ENCODE results near the gene OR4Q2.
"Not testable (repeated sequence)": the region's sequence is repeated elsewhere in the genome, so short reads cannot be mapped to it uniquely, and the experiment has no call there.

OR4Q2 gene

DNA sequence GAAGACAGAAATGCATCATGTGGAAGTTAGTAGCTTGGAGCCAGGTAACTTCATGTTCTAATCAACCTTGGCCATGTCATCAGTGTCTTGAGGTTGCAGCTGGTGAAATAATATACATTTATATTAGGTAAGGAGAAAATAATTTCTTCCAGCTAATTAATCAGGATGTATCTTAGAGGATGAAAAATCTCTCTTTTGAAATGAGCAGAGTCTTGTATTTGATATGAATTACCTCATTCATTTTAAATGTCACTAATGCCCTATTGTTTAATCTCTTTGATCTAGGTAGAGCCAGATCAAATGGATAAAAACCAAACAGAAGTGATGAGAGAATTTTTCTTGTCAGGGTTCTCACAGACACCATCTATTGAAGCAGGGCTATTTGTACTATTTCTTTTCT lies at the start of gene OR4Q2:
Gene OR4Q2, plus strand, starts transcription at position 301 of the 400 bp plus-strand sequence.
- no peaks in the 10 kb centered on the region for H3K9me3 Mint-ChIP-seq
- H3K27me3 Mint-ChIP-seq, result no peaks in the 10 kb centered on the region
- H3K36me3 Mint-ChIP-seq (ENCODE audit: low read depth), result no peaks in the 10 kb centered on the region
- peaks cover 6% of the 10 kb centered on the region for H3K4me1 Mint-ChIP-seq (ENCODE audit: low read depth)
- H3K4me3 Mint-ChIP-seq, result no peak within 1 kb of the TSS
- no peak within 1 kb of the TSS for H3K27ac Mint-ChIP-seq
- intact Hi-C loops (cut with micrococcal nuclease), result no loop called here

DNA sequence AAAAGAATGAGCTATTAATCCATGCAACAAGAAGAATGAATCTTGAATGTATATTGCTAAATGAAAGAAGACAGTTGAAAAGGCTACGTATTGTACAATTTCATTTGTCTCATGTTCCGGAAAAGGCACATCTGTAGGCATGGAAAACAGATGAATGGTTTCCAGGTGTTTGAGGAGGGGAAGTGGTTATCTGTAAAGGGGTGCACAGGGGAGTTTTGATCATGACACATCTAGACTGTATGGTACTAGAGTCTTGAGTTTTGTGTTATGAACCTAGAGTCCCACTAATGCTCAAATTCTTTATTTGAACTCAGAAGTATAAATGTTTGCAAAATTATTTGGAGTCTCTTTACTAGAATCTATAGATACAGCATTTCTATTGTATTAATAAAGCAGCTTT lies 32.2 kb upstream of the OR4Q2 start:
- H3K27ac Mint-ChIP-seq; intact Hi-C loops (cut with micrococcal nuclease); H3K27me3 Mint-ChIP-seq; H3K4me1 Mint-ChIP-seq (ENCODE audit: low read depth); H3K9me3 Mint-ChIP-seq; H3K36me3 Mint-ChIP-seq (ENCODE audit: low read depth); H3K4me3 Mint-ChIP-seq: not testable (repeated sequence)

DNA sequence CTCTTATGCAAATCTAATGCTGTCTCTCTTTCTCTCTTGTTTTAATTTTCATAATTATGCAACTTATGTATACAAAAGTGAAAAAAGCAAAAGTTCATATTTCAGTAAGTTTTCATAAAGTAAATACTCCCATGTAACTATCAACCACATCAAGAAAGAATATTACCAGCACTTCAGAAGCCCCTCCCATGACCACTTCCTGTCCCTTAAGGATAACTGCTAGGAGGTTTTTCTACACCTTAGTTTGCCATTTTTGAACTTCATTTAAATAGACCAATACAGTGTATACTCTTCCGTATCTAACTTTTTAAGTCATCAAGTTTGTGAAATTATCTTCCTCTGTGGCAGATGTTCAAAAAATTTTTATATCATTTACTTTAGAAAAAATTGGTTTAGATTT lies 27.1 kb upstream of the OR4Q2 start:
- Mint-ChIP-seq H3K27ac (no peak overlapping the region), H3K9me3 (no peaks in the 10 kb centered on the region), H3K27me3 (no peaks in the 10 kb centered on the region), H3K4me3 (no peak overlapping the region), H3K36me3 (ENCODE audit: low read depth) (no peaks in the 10 kb centered on the region), H3K4me1 (ENCODE audit: low read depth) (no peaks in the 10 kb centered on the region)
- intact Hi-C loops (cut with micrococcal nuclease), result no loop called here

DNA sequence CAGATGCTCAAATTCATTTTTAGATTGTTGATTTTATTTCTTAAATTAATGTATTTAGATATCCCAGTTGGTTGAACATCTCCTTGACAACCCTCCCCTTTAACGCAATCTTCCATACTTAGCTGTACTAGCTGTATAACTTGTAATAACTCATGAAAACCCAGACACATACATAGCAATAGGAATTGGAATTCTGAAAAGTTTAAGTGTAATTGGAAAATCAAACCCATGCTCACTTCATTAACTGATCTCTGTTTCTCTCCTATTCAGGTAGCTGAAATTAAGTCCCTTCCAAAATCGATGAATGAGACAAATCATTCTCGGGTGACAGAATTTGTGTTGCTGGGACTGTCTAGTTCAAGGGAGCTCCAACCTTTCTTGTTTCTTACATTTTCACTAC lies 26.7 kb upstream of the OR4Q2 start, which contains the start of gene OR4K15:
Gene OR4K15, plus strand, starts transcription at position 301 of the 400 bp plus-strand sequence. Its CDS starts 0 bp downstream, at position 301.
- Mint-ChIP-seq H3K4me1 (ENCODE audit: low read depth) (no peaks in the 10 kb centered on the region), H3K36me3 (ENCODE audit: low read depth) (no peaks in the 10 kb centered on the region), H3K9me3 (no peaks in the 10 kb centered on the region), H3K27me3 (no peaks in the 10 kb centered on the region), H3K4me3 (no peak within 1 kb of the TSS), H3K27ac (no peak within 1 kb of the TSS)
- intact Hi-C loops (cut with micrococcal nuclease), result no loop called here

DNA sequence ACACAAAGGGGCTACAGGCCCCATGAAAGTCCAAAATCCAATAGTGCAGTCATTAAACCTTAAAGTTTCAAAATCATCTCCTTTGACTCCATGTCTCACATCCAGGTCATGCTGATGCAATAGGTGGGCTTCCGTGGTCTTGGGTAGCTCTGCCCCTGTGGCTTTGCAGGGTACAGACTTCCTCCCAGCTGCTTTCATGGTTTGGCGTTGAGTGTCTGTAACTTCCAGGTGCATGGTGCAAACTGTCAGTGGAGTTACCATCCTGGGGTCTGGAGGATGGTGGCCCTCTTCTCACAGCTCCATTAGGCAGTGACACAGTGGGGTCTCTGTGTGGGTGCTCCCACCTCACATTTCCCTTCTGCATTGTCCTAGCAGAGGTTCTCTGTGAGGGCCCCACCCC lies 8.5 kb upstream of the OR4Q2 start:
- Mint-ChIP-seq H3K27ac (no peak overlapping the region), H3K27me3 (peaks cover 2% of the 10 kb centered on the region), H3K9me3 (peaks cover 34% of the 10 kb centered on the region), H3K36me3 (ENCODE audit: low read depth) (no peaks in the 10 kb centered on the region), H3K4me1 (ENCODE audit: low read depth) (no peaks in the 10 kb centered on the region), H3K4me3 (no peak overlapping the region)
- intact Hi-C loops (cut with micrococcal nuclease), result no loop called here

DNA sequence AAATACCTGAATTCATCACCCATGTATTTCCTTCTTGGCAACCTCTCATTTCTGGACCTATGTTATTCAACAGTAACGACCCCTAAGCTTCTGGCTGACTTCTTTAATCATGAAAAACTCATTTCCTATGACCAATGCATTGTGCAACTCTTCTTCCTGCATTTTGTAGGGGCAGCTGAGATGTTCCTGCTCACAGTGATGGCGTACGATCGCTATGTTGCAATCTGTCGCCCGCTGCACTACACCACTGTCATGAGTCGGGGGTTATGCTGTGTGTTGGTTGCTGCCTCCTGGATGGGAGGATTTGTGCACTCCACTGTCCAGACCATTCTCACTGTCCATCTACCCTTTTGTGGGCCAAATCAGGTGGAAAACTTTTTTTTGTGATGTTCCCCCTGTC lies 356 bp downstream of the OR4Q2 start:
- no peaks in the 10 kb centered on the region for H3K36me3 Mint-ChIP-seq (ENCODE audit: low read depth)
- intact Hi-C loops (cut with micrococcal nuclease), result no loop called here
- H3K4me3 Mint-ChIP-seq, result no peak overlapping the region
- no peaks in the 10 kb centered on the region for H3K27me3 Mint-ChIP-seq
- H3K4me1 Mint-ChIP-seq (ENCODE audit: low read depth), result peaks cover 6% of the 10 kb centered on the region
- peaks cover 4% of the 10 kb centered on the region for H3K9me3 Mint-ChIP-seq
- H3K27ac Mint-ChIP-seq, result no peak overlapping the region

DNA sequence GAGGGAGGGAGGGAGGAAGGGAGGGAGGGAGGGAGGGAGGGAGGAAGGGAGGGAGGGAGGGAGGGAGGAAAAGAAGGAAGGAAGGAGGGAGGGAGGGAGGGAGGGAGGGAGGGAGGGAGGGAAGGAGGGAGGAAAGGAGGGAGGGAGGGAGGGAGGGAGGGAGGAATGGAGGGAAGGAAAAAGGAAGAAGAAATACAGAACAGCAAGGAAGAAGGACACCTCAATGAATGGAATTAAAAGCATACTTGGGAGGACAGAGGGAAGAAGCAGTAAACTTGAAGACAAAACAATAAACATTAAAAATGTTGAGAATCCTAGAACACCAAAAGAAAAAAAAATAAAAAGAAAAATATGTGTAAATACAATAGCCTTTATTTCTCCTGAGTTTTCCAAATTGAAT lies 6.2 kb downstream of the OR4Q2 start:
- peaks cover 13% of the 10 kb centered on the region for H3K9me3 Mint-ChIP-seq
- no peak overlapping the region for H3K4me3 Mint-ChIP-seq
- no peaks in the 10 kb centered on the region for H3K27me3 Mint-ChIP-seq
- no peak overlapping the region for H3K27ac Mint-ChIP-seq
- no peaks in the 10 kb centered on the region for H3K36me3 Mint-ChIP-seq (ENCODE audit: low read depth)
- H3K4me1 Mint-ChIP-seq (ENCODE audit: low read depth), result no peaks in the 10 kb centered on the region
- intact Hi-C loops (cut with micrococcal nuclease), result no loop called here

DNA sequence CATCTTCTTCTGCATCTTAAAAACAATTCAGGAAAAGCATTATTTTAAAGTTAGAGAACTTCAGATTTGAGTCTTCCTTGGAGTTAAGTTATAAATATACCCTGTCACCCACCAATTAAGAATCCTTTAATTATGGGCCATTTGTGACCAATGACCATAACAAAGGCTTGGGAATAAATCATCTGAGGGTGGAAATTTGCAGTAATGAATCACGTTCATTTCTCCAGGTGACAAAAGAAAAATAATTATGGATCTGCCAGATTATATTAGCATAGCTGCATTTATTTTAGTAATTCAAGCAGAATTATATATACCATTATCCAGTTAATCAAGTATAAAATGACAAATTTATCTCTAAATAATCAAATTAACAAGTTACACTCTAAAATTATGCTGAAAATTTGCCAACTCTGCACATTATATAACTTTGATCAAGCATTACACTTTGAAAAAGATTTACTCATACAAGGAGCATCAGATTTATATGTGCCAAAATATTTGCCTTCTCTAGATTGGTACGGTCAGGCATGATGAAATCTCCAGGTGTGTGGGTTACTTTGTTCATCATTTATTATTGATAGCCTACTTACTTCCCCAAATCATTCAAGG lies 17.4 kb downstream of the OR4Q2 start, which contains the start of gene OR4K14:
Gene OR4K14, minus strand, starts transcription at position 51 of the 609 bp plus-strand sequence. CDS start 4,114 bp downstream, outside the sequence.
- Mint-ChIP-seq H3K27ac (no peak within 1 kb of the TSS), H3K4me3 (no peak within 1 kb of the TSS), H3K9me3 (peaks cover 6% of the 10 kb centered on the region), H3K27me3 (no peaks in the 10 kb centered on the region), H3K4me1 (ENCODE audit: low read depth) (no peaks in the 10 kb centered on the region), H3K36me3 (ENCODE audit: low read depth) (no peaks in the 10 kb centered on the region)
- intact Hi-C loops (cut with micrococcal nuclease), result no loop called here

DNA sequence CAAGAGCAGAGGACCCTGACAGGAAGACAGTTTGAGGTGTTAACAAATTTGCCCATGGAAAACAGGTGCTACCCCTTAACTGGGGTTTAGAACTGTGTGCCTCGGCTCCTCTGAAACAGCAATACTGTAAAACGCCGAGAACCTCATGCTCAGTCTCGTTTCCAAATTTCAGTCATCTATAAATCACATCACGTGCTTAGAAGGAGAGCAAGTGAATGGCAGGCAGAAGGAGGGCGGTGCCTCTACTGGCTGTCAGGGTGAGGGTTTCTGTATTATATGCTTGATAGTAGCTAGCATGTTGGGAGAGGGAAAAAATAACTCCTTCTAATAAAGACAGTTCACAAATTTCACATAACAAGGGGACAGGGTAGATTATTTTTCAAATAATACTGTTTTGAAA lies 29.1 kb downstream of the OR4Q2 start:
- Mint-ChIP-seq H3K36me3 (ENCODE audit: low read depth) (no peaks in the 10 kb centered on the region), H3K4me1 (ENCODE audit: low read depth) (no peaks in the 10 kb centered on the region), H3K4me3 (no peak overlapping the region), H3K27ac (no peak overlapping the region), H3K27me3 (no peaks in the 10 kb centered on the region), H3K9me3 (no peaks in the 10 kb centered on the region)
- intact Hi-C loops (cut with micrococcal nuclease), result no loop called here

DNA sequence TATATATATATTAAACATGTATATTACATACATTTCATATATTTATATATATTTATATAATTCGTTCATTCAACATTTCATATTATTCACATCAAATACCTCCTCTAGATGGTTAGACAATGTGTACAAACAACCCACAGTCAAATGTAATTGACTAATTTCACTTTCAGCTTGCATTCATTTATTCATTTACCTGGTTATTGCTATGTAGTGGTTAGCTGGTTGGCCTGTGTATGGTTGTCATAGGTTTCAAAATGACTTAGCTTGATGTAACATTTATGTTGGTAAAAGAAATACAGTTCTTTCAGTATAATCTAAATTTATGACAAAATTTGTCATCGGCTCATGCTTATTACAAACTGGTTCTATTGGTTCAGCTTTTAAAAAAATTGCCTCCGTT lies 33.5 kb downstream of the OR4Q2 start:
- no peaks in the 10 kb centered on the region for H3K9me3 Mint-ChIP-seq
- no peaks in the 10 kb centered on the region for H3K4me1 Mint-ChIP-seq (ENCODE audit: low read depth)
- no peaks in the 10 kb centered on the region for H3K36me3 Mint-ChIP-seq (ENCODE audit: low read depth)
- H3K4me3 Mint-ChIP-seq, result no peak overlapping the region
- no peaks in the 10 kb centered on the region for H3K27me3 Mint-ChIP-seq
- H3K27ac Mint-ChIP-seq, result no peak overlapping the region
- intact Hi-C loops (cut with micrococcal nuclease), result no loop called here

DNA sequence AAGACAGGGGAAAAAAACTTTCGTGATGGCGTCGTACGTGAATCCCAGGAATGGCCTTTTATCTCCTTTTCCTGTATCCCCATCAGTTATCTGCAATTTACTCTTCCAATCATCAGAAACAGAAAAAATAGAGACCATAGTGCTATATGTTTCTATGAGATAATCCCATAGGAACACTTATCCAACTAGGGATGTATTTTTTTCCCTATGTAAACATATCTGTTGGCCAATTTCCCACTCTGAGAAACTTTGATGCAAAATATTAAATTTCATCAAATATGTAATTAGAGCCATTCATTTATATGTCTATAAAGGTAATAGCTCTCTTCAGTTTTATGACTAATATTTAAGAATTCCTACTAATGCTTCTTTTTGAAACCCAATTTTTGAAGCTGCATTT lies 34.0 kb downstream of the OR4Q2 start, which contains the start of gene OR4K13:
Gene OR4K13, minus strand, starts transcription at position 101 of the 400 bp plus-strand sequence. CDS start 1,280 bp downstream, outside the sequence.
- Mint-ChIP-seq H3K9me3 (no peaks in the 10 kb centered on the region), H3K27ac (no peak within 1 kb of the TSS), H3K36me3 (ENCODE audit: low read depth) (no peaks in the 10 kb centered on the region), H3K27me3 (no peaks in the 10 kb centered on the region), H3K4me1 (ENCODE audit: low read depth) (no peaks in the 10 kb centered on the region), H3K4me3 (no peak within 1 kb of the TSS)
- intact Hi-C loops (cut with micrococcal nuclease), result no loop called here

DNA sequence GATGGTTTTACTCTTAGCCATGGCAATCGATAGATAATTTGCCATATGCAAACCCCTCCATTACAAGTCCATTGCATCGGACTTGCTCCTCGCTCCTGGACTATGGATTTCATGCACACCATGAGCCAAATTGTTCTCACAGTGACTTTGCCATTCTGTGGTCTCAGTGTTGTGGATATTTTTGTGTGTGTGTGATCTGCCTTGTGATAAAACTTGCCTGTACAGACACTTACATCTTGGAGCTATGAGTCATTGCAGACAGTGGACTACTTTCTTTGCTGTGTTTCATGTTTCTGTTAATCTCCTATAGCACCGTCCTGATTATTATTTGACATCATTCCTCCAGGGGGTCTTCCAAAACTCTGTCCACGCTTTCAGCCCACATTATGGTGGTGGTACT lies 42.3 kb downstream of the OR4Q2 start:
- H3K27me3 Mint-ChIP-seq, result no peaks in the 10 kb centered on the region
- H3K27ac Mint-ChIP-seq, result no peak overlapping the region
- H3K4me1 Mint-ChIP-seq (ENCODE audit: low read depth), result no peaks in the 10 kb centered on the region
- no peak overlapping the region for H3K4me3 Mint-ChIP-seq
- intact Hi-C loops (cut with micrococcal nuclease), result no loop called here
- no peaks in the 10 kb centered on the region for H3K9me3 Mint-ChIP-seq
- no peaks in the 10 kb centered on the region for H3K36me3 Mint-ChIP-seq (ENCODE audit: low read depth)

DNA sequence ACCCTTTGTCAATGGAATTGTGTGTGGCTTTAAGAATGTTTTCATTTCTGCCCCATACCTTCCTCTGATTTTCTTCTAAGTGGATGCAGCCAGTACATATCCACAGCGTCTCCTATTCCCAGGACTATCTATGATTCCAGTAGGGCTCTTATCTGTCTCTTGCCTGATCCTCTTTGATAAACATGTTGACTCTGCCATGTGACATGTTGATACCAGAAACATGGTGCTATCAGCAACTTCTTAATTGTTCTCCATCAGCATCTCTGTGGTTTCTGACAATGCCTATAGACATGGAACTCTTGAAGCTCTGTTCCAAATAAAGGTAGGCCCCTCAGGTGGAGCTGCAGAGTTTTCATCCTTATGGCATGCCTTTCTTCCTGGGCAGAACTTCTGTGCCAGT lies 46.2 kb downstream of the OR4Q2 start:
- intact Hi-C loops (cut with micrococcal nuclease), result no loop called here
- Mint-ChIP-seq H3K4me3 (no peak overlapping the region), H3K4me1 (ENCODE audit: low read depth) (no peaks in the 10 kb centered on the region), H3K27me3 (no peaks in the 10 kb centered on the region), H3K36me3 (ENCODE audit: low read depth) (no peaks in the 10 kb centered on the region), H3K27ac (no peak overlapping the region), H3K9me3 (no peaks in the 10 kb centered on the region)

Data from dendritic cell treated with granulocyte-macrophage colony-stimulating factor and Interleukin-4, amounts not matched to agents 40 ng/mL and 50 ng/mL, for 4 days (primary cell).